GM19239 (cell line): ENCODE measurements around the gene SFRP2.

Source experiments
- DNase-seq: peaks from one replicate; pipeline ENCODE4 v3.0.0; 2011; ENCODE audit warnings: low spot score; ENCODE audit not compliant: insufficient read length
- FAIRE-seq: peaks from 2 replicates; lab custom pipeline; 2011; peaks lifted over from hg19 to GRCh38; lab: Jason Lieb, UNC

The SFRP2 gene

DNA sequence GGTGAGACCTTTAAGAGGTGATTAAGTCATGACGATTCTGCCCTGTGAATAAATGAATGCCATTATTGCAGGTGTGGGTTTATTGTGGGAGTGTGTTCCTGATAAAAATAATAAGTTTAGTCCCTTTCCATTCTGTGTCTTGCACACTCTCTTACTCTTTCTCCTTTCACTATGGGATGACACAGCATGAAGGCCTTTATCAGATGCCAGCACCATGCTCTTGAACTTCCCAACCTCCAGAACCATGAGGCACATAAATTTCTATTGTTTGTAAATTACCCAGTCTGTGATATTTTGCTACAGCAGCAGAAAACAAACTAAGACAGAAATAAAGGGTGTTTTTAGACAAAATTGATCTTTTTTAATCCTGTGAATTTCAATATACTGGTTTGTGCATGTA lies 10.5 kb downstream of the SFRP2 start:
- no peak for DNase-seq
- no peak for FAIRE-seq

DNA sequence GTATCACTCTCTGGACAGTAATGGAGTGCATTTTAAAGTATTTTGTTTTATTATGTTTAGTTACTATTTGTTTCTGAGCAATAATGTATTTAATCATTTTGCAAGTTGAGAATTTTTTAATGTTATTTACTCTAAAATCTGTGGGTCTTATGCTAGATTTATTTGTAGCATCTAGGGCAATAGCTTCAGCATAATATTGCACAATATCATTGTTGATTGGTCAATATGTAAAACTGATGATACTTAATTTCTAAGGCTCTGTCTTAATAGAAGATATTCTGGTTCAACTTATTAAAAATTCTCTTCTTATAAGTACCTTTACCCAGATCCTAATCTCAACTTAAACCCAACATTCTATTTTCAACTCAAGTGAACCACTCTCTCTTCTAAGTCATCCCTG lies 11.5 kb downstream of the SFRP2 start:
- no peak for FAIRE-seq
- DNase-seq, result no peak

DNA sequence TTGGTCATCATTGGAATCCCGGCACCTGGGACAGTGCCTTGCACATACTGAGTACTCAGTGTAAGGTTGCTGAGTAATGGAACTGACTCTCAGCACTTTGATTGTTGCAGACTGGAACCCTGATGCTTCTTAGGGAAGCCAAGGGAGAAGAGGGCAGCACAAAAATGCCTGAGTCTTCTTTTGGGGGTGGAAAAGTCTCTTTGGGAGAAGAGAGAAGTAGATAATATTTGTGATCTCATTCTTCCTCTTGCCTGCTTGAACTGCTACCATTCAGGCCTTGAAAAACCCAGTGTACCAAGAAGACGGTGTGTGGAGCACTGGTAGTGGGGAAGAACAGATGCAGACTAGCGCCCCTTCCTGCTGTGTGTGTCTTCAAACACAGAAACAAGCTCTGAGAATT lies 12.3 kb downstream of the SFRP2 start:
- FAIRE-seq, result no peak
- DNase-seq, result no peak

DNA sequence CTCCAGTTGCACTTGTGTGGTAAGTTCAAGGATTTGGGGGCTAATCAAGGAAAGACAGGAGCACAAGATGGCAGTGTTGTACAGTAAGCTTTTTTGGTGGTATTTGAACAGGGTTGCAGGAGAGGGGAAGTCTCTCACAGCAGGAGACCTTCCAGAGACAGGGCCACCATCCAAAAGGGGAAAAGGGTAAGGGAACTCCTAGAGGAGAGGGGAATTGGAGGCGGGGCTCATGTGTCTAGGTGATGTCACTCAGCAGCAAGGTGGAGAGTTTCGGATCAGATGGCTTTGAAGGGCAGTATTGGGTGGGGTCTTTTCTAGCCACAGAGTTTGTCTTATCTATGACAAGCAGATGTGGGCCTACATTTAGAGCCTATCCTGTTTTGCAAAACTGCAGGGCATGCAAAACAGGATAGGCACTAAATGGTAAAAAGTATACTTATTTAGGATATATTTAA lies 15.6 kb downstream of the SFRP2 start:
- no peak for DNase-seq
- no peak for FAIRE-seq

DNA sequence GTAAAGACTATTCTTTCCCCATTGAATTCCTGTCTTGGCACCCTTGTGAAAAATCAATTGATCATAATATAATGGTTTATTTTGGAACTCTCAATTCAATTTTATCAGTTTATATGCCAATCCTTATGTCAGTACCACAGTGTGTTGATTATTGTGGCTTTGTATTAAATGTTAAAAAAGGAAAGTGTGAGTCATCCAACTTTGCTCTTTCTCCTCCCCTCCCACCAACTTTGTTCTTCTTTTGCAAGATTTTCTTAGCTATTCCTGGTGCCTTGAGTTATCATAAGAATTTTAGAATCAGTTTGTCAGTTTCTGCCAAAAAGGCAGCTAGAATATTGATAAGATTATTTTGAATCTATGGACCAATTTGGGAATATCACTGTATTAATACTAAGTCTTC lies 17.8 kb downstream of the SFRP2 start:
- no peak for DNase-seq
- no peak for FAIRE-seq

DNA sequence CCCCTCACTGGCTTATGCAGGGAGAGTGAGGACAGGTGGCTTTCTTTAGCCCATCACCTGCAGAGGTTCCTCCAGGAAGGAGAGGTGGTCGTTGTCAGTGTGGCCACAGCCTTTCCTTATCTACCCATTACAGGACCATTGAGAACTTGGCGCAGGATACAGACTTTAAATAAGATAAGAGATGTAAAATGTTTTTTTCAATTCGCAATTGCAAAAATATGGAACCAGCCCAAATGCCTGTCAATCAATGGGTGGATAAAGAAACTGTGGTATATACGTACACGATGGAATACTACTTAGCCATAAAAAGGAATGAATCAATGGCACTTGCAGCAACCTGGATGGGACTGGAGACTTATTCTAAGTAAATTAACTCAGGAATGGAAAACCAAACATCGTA lies 22.1 kb downstream of the SFRP2 start:
- no peak for FAIRE-seq
- no peak for DNase-seq

DNA sequence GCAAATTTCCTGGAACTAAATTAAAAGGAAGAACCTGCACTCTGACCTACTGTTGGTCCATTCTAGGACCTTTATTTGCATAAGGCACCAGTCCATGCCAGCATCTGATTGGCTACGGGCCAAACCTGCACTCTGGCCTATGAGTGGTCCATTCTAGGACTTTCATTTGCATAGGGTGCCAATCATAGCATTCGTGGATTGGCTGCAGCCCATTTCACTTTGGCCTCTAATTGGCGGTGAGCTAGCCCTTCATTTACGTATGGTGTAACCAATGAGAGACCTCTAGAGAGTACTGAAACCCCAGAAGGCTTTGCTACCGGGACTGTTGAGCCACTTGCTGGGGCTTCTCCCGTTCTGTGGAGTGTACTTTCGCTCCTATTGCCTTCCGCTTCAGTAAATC lies 23.0 kb downstream of the SFRP2 start:
- no peak for DNase-seq
- no peak for FAIRE-seq

DNA sequence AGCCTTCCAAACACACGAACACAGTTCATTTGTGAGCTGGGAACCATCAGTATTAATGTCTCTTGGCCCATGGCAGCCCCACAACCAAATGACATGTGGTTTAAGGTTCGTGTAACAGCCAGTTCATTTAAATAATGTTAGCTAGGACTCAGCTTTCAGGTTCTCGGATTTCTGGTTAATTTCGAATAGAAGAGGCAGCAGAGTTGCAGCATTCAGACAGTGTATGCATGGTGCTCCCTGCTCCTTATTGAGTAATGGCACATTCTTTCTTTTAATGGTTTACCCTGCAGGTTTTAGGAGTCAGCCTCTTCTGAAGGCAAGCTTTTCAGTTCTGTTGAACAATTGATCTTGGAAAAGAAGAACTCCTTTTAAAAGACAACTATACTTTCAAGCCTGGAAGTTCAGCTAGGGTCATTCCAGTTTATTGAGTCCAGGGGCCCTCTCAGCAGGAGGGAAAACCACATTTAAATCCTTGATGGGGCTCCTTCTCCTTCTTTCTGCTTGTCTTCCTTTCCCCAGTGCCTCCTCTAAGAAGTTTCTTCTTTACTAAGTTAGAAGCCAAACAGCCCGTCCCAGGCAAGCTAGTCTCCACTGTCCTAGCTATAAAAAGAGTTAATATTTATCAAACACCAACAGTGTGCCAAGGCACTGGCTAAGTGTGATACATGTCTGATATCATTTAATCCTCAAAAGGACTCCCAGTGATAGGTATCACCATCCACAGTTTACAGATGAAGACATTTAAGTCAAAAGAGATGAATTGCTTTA lies 24.1 kb downstream of the SFRP2 start:
- DNase-seq (no peak), FAIRE-seq (no peak)

DNA sequence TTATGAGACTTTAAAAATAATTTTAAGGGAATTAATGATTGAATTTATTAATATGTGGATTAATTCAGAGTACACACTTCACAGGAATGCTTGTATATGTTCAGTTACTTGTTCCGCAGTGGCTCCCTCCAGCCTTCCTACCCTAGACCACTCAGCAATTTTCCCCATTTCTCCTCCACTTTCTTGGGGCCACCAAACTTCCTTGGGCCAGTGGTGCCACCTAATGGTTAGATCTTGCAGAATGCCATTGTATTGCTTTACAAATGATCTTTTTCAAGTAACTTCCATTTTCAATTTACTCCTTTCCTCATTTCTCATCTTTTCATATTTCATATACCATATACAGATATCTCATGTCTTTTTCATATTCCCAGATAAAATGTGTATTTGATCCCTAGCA lies 25.5 kb downstream of the SFRP2 start:
- no peak for FAIRE-seq
- DNase-seq, result no peak

DNA sequence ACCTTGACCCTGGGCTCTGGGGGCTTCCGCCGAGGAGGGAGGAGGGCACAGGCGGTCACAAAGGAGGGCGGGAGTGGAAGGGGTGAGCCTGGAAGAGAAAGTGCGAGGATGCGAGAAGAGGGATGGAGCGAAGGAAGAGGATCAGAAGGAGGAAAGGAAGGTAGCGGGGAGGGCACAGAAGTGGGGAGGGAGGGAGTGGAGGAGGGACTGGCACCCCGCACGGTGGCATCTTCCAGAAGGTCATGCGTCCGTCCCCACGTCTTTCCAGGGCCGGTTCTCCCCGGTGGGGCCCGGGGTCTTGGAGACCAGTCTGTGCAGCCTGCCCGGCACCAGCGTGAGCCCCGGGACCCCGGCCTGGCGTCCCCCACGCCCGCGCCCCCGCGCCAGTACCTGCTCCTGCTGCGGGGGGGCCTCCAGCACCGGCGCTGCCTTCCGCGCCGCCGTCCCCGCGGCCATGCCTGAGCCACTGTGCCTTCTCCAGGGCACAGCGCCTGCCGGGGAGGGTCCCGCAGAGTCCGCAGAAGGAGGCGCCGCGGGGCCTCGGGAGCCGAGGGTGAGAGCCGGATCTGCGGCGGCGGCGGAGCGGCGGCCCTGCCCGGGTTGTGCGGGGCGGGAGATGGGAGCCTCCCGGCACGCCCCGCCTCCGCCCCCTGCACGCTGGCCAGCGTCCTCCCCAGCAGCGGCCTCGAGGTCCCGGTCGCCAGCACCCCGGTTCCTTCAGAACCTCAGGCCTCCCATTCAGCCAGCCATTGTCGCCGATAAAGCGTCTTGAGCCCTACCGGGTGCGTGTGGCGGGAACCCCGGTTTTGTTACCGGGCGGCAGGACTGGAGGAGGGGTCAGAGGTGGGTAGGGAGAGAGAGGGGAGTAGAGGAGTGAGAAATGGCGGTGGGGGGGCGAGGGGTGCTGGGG lies 29.2 kb downstream of the SFRP2 start, which contains the start of gene RNF175:
TSS of gene RNF175 (minus strand) at position 618 of the 910 bp plus-strand sequence. CDS start at position 456, 162 bp downstream.
- no peak for FAIRE-seq
- no peak for DNase-seq

DNA sequence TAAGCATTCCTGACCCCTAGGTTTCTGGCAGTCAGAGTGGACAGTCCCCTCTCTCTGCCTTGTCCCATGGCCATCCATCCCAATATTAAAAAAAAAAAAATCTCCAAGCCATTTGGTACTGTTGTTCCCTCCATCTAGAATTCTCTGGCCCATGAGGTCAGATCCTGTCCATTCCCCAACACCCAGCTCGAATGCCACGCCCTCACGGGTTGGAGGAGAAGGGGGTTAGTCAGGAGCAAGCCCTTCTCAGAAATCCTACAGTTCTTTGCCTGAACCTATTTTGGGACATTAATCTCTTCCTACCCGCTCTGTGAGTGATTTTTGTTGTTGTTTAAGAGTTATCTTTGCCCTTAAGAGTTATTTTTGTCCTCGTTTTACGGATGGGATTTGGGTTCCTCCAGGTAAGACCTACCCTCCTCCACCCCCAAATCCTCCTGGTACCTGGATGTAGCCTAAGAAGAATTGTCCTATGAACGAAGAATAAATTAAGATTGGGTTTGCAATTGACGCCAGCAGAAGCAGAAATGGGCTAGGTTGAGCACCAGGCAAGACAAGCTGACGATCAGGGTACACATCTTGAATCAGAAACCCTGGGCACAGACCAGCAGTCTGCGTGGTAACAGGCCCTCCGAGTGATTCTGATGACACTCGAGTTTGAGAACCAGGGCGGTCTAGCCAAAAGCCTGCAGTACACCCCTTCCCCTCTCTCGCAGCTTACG lies 30.0 kb downstream of the SFRP2 start:
- FAIRE-seq (no peak), DNase-seq (no peak)

DNA sequence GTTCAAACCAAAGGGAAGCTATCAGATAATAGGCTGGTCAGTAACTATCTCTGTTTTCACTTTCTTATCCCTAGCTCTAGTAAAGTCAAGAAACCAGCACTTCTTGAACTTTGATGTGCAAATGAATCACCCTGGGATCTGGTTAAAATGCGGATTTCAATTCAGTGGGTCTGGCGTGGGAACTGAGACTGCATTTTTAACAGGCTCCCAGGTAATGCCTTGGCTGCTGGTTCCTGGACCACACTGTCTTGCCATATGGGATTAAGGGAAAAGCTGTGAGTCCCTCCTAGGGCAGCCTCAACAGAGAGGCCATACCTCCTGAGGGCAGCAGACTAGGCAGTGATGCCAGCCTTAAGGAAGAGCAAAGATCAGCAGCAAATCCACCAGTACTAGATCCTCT lies 30.7 kb downstream of the SFRP2 start:
- FAIRE-seq, result no peak

DNA sequence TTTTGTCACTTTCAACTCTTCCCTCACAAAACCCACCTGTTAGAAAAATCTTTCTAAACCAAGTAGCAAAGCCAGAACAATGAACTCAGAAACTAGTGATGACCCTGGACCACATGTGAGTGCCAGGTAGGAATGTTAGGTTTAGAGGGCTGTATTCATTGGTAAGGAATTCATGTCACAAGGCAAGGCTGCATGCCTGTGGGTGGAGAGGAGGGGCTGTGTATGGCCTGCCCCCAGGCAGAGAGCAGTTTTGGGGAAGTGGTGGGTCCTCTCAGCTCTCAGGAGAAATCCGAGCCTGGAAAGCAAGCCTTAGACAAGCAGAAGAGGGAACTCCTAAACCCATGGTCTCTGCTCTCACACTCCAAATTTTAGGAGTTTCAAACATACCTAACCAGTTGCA lies 31.5 kb downstream of the SFRP2 start:
- FAIRE-seq, result no peak

More for the DNA sequence above, 30.7 kb downstream of the SFRP2 start:
- no peak for DNase-seq

DNA sequence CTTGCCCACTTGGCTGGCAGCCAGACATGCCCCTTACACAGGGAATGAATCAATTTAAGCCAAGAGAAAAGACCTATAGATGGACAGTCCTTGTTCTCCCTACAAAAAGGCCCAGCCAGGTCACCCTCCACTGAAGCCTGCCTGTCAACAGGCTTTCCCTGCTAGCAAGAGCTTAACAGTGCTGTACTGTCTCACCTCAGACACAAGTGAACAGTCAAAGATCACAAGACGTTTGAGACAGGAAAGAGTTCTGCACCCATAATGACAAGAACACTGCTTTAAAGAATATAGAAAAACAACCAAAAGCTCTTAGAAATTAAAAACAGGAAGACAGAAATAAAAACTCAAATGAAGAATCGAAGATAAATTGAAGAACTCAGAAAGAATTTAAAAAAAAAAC lies 33.7 kb downstream of the SFRP2 start:
- FAIRE-seq, result no peak
- DNase-seq, result no peak

More for the DNA sequence above, 31.5 kb downstream of the SFRP2 start:
- DNase-seq, result no peak

DNA sequence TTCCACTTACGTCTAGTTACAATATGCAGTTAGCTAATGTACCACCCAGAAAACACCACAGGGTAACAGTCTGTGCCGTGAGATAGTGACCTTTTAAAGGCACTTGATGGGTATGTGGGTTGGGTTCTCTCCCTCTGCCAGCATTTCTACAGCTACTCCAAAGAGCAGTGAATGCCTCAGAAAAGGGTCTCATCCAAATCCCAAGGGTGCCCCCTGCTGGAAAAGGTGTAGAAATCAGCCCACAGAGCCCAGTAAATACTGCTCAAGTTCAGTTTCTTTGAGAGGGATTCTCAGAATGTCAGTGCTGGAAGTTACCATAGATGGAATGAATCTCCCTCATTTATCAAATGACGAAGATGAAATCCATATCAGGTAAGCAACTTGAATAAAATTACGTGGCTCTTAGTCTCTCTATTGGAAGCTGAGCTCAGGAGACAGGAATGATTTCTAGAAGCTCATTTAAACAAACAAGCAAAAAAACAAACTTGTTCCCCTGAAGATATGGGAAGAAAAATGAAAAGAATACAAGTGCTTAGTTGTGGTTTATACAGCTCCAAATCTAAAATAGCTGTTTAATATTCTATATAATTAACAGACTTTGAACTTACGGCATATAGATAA lies 38.6 kb downstream of the SFRP2 start:
- FAIRE-seq, result peak; percentile 97

DNA sequence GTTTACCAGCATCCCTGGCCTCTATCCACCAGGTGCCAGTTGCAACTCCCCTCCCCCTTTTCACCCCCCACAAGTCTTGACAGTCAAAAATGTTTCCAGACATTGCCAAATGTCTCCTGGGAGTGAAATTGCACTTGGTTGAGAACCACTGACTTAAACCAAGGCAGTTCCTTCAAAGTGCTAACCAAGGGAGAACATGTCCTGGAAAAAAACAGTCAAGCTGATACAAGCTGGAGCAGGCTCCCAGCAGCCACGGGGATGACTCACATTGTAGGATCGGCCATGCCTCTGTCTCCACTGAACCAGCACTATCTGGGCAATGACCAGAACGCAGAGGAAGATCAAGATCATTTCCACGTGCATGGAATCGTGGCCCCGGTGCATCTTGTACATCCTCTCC lies 40.5 kb downstream of the SFRP2 start:
- no peak for FAIRE-seq
- DNase-seq, result no peak

More for the DNA sequence above, 38.6 kb downstream of the SFRP2 start:
- DNase-seq, result peak; percentile 45

DNA sequence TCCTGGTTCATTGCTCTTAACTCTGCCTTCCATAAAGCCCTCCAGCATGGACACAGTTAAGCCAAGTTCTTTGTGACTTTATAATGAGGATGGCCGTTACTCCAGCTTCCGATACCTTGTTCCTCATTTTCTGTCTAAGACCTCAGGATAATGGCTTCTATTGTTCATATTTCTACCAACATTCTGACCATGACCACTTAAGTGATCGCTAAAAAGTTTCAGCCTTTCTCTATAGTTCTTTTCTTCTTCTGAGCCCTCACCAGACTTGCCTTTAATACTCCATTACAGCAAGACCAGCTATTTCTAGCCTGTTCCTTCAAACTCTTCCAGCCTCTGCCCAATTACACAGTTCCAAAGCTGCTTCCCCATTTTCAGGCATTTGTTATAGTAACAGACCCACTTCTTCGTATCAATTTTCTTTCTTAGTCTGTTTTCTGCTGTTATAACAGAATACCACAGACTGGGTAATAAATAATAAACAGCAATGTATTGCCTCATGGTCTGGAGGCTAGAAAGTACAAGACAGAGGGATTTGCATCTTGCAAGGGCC lies 41.4 kb downstream of the SFRP2 start:
- no peak for DNase-seq
- FAIRE-seq, result no peak

DNA sequence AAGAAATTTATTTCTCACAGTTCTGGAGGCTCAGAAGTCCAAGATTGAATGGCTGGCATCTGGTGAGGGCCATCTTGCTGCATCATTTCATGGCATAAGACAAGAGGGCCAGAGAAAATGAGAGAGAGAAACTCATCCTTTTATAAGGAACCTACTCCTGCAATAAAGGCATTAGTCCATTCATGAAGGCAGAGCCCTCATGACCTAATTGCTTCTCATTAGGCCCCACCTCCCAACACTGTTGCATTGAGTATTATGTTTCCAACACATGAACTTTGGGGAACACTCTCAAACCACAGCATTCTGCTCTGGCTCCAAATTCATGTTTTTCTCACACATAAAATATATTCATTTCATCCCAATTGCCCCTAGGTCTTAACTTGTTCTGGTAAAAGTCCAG lies 43.2 kb downstream of the SFRP2 start:
- DNase-seq, result no peak
- FAIRE-seq, result no peak

DNA sequence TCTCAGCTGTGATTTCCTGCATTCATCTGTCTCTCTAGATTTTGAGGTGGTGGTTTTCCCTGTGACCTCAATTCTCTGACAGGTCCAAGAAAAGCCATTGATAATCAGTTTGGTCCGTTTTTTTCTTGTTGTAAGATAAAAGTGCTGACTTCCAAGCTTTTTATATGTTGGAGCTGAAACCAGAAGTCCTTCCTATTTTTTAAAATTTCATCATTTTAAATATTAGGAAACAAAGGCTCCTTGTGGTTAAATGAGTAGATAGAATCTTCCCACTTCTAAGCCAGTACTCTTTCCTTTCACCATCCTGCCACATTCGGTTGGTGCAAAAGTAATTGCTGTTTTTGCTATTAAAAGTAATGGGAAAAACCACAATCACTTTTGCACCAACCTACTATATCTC lies 47.3 kb downstream of the SFRP2 start:
- FAIRE-seq (no peak), DNase-seq (no peak)
